NCI-H2081 treated with DMSO at 0.1 percent for 48 hours (cell line): ENCODE results near the gene RABGGTA.
"Not testable (repeated sequence)": the region's sequence is repeated elsewhere in the genome, so short reads cannot be mapped to it uniquely, and the experiment has no call there.

ENCODE experiments used
- DNase-seq: peaks from one replicate; lab custom pipeline; 2025; lab: John Stamatoyannopoulos, UW

RABGGTA gene

DNA sequence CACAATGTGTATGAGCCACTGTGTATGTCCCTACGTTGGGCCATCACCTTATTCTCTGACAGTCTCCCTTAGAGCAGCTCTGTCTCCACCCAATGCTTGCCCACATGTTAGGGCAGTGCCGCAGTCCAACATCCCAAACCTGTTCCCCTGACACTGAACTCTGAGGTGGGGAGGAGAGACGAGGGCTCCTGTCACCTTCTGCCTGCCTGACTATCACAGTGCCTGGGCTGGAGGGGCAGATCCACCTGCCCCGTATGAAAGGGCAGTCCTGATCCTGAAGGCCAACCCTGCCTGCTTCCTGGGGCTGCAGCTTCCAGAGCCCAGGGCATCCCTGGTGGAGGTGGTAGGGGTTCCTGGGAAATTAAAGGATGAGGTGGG, 10.6 kb downstream of the RABGGTA start:
- no peak for DNase-seq

DNA sequence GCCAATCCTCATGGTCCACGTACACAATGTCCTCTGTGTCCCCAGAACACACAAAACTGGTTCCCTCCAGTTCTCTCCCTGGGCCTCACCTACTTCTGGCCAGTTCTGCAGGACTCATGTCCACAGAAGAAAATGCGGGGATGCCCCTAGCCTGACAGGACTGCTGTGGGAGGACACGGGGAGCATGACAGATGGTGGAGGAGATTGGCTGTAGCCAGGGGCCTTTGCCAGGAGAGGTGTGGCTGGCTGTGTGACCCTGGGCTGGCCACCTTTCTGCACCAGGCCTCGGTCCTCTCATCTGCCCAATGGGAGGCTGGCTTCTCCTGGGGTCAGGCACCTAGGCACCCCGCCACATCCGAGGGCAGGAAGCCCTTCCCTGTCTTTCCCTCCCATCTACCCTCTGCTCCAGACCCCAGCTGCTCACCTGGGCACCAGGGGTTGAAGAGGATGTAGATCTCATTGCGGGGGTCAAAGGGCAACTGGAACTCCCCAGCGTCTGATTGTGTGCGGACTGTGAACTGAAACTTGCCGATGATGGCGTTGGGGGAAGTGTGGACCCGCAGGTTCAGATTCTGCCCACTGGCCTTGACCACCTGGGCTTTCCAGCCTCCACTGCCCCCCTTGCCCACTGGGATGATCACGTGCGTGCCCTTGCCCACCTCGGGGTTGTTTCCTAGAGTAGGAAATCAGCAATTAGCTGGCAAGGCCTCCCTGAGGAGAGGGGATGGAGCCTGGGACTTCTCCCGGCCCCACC, 11.2 kb downstream of the RABGGTA start:
- no peak for DNase-seq

DNA sequence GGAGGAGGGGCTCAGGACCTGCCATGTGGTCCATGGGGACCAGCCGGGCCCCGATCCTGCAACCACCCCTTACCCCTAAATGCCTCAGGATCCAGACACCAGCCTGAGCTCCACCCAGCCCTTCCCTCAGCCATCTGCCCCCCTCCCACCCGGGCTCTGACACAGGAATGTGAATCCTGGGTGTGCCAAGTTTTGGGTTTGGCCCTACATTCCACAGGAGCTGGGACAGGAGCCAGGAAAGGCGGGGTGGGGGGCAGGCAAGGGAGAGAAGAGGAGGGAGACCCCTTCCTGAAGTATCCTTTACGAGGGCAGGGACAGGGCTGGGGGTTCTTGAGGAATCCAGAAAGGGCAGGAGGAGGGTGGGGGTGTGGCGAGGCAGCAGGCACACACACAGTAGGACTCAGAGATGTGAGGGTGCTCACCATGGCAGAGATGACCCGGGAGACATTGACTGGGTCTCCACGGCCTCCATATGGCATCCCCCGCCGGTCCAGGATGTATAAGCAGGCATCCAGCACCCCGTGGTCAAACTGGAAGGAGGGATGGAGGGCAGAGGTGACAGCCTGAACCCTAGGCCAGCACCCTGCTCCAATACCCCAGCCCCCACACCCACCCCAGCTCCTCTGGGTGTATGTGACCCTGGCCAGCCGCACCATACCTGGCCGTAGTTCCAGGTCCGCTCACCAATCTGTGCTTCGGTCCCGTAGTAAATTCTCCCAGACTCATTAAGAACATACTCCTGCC, 11.9 kb downstream of the RABGGTA start:
- DNase-seq, result no peak

DNA sequence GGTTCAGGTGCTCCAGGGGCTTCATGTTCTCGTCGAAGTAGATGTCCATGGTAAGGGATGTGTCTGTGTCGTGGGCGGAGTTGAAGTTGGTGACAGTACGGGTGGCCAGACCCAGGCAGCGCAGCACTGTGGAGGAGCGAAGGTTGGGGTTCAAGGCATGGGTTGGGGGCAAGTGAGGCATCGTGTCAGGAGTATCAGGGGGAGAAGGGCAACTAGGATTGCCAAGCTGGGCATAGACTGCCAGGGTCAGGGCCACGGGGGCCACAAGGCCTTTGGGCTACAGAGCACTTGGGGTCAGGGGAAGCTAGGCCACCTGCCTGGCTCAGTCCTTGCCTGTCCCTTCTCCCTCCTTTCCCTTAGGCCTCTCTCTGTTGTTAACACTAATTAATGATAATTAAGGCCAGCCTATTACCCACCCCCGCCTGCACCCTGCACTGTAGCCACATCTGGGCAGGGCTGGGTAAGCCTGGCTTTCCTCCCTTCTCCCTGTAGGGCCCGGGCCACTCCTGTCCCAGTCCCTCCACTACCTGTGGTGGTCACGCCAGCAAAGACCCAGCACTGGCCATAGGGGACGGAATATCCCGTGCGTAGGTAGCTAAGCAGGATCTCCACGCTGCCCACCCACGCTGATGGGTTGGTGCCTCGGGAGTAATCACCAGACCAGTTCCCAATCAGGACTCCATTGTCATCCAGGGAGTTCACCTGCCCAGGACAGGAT, 12.7 kb downstream of the RABGGTA start:
- no peak for DNase-seq

DNA sequence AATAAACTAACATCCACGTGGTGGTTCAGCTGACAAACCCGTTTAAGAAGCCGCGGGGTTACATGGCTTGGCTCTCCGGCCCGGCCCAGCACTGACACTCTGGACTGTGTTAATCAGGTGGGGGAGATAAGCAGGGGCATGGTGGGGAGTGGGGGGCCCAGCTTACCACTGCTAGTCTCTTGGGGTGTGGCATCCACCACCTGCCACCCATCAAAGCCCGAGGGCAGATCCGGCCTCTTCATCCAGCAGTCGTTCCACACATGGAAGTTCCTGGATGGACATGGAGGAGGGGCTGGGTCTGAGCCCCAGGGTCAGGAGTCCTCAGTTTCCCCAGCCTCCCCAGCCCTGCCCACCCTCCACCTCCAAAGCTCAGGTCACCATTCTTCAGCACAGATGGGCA, 13.3 kb downstream of the RABGGTA start:
- DNase-seq, result no peak

DNA sequence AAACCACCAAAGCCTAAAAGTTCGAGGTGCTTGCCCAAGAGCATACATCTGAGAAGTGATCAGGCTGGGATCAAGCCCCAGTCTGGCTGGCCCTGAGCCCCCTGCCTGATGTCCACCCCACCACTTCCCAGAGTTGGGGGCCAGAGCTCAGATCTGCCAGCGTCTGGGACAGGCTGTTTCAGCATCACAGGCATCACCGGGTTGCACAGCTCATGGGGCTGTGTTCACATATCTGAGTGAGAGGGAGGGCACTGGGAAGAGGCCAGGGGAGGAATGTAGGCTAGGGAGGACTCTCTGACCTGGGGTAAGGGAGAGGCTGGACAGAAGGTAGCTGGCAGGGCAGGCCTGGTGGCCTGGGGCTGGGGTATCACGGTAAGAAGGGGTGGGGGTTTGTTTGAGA, 14.4 kb downstream of the RABGGTA start:
- no peak for DNase-seq

DNA sequence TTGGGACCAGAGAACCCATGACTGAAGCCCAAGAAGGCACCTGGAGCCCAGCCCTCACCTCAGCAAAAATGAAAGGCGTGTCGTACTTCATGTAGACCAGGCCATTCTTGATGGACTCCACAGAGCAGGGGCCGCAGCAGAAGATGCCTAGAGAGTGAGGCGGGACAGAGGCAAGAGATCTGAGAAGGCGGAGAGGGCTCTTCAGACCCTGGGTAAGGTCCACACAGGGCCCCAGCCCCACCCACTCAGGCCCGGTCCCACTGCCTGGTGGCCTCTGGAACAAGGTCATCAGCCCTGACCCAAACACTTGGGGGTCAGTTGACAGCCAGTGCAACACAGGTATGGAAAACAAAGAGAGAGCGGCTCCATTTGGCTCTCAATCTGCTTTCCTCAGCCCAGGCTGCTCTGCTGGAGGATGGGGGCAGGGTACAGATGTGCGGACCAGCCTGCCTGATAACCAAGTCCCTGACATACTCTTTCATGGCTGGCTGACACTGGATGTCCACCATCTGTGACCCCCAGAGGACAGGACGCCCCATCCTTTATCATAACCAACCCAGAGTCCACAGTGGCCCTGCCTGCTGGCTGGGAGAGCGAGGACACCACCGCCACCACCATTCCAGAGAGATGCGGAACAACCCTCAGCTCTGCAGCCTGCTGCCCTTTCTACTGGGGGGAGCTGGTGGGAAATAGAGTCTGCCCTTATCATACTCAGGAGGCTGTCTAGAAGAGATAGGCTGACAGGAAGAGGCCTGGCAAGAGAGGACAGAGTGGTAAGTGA, 15.3 kb downstream of the RABGGTA start:
- DNase-seq, result no peak

DNA sequence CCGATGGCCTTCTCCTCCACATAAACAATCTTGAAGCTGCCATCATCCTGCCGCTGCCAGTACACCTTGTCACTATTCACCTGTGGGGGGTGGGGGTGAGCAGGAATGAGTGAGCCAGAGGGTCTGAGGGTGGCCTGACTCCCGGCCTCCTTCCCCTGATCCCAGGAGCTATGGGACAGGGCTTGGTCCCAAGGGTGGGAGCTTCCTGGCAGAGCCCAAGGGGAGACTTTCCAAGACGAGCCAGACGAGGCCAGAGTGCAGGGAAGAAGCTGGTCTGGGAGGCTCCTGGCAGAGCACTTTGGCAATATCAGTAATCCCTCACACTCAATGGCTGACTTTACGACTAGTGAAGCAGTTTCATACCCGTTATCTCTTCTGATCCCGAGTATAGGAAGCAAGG, 16.0 kb downstream of the RABGGTA start:
- no peak for DNase-seq

DNA sequence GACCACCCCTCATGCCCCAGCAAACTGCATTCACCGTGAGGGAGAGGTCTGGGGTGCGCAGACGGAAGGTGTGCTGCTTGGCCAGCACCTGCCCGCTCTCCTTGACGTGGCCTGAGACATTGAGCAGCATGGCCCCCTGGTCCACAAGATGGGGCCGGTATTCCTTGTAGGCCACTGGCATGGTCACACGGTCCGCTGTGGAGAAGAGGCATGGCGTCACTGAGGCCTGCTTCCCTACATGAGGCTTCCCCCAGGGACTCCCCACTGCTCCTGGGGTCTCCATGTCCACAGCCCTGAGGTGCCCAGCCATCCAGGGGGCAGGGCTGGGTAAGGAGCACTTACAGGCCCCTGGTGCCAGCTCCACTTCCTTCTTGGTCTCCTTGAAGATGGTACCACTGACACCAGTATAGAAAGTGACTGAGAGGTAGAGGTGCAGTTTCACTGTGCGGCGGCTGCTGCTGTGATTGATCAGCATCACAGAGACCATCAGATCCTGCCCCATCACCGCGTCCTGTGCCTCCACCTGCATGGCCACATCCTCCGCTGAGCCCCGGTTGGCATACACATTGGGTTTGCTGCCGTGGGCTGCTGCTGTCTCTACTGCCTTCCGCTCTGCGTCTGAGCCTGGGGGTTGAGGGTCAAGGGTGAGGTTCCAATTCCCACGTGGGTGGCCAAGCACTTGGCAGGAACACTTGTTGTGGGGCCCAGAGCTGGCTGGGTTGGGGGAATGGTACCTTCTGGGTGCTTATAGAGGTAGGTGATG, 16.6 kb downstream of the RABGGTA start:
- DNase-seq, result no peak

DNA sequence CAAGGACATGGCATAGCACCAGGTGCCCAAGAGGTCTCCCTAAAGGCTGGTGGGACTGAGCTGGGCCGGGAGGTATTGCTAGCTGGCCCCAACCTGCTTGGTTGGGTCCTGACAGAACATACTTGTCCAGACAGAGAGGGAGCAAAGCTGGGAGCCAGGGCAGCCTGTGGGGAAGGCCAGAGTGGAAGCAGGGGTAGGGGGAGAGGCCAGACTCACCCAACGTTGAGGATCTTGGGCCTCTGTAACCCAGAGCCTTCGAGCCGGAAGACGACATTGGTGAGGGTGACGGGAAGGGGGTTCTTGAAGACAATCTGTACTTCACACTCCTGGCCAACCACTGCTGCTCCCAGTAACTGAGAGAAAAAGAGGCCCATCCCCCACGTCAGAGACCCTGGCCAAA, 17.5 kb downstream of the RABGGTA start:
- DNase-seq, result no peak

DNA sequence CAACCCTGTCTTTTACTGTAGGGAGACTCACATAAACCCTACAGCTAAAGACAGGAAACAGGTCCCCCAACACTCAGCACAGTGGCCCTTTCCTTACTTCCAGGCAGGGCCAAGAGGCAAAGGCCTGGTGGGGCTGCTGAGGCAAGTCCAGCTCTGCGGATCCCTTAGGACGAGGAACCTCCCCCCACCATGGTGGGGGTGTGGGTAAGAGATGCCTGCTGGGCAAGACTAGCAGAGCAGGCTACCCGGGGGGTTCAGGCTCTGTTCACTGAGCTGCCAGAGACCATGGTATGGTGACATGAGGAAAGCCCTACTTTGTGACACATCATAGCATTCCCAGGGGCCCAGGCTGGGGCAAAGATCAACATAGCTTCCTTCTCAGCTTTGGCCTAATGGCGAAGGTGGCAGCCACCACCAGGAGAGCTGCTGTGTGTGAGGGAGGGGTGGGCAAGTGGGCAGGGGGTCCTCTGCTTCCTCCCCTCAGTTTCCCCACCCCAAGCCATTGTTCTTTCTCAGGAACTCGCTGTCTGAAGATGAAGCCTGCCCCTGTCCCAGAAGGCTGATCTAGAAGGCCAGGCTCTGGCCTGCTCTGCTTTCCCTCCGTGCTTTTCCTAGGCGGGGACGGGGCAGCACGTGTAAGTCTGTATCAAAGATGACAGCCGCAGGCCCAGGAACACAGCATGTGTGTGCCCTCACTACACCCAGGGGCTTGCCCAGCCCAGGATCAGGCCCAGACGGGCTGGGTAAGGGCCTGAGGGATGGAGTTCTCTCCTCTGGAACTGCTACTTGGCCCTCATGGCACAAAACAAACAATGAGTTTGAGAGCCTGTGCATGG, 18.9 kb downstream of the RABGGTA start:
- DNase-seq, result no peak

DNA sequence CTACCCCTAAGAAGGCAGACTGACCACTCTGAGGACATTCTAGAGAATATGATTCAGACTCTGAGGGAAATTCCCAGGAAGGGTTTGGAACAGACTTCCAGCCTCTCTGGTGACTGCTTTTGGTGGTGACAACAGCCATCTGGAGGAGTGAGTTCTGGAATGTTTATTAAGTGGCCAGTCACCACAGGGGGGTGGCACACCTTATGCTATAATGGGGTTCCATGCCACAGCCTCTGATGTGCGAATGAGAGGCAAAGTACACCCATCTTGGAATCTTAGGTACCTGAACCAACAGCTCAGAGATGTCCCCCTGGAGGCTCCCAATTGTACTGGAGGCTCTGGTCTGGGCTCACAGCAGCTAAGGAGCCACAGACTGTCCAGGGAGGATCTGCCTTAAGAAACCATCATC, 19.5 kb downstream of the RABGGTA start:
- DNase-seq, result no peak

DNA sequence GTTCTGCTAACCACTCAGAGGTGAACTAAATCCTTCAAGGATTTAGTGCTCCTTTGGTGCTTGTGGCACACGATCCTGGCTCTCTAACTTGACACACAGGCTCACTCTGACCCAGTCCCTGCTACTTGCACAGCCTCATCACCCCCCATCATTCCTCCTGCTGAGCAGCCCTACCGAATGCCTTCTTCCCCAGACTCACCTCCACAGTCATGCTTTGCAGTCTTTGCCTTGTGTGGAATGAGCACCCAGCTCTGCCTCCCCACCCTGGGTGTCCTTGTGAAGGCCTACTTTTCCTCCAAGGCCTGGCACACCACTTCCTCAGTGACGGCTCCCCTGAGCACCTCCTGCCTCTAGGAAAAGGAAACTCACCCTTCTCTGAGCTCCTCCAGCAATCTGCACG, 21.0 kb downstream of the RABGGTA start:
- no peak for DNase-seq

DNA sequence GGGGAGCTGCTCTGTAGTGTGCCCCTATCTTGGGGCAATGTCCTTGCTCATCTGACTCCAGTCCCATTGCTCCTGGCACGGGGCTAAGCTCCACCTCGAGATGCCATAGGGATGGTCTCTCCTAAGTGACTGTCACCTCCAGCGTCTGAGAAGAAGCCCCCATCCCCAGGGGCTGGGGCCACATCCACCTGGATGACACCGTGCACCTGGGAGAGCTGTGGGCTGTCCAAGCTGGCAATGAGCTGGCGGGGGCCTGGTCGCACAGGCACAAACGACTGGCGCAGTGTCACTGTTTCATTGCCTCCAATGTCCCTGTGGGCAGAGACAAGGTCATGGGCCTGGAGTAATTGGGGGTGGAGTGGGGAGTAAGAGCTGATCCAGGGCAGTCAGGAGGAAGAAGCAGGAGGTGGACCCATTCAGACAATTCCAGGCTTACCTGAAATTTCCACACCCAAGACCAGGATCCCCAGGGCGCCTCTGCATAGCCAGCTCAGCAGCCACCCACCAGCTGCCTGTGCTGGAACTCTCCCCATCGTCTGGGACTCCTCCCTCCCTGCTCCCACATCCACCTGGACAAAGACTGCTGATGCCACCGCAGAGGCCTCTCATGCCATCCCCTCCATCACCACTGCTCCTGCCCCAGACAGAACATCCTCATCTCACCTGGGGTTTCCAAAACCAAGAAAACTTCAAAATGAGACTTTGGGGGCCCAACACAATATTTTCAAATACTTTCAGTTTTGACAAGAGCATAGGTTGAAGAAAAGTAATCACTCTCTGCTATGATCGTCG, 22.0 kb downstream of the RABGGTA start:
- DNase-seq, result no peak

DNA sequence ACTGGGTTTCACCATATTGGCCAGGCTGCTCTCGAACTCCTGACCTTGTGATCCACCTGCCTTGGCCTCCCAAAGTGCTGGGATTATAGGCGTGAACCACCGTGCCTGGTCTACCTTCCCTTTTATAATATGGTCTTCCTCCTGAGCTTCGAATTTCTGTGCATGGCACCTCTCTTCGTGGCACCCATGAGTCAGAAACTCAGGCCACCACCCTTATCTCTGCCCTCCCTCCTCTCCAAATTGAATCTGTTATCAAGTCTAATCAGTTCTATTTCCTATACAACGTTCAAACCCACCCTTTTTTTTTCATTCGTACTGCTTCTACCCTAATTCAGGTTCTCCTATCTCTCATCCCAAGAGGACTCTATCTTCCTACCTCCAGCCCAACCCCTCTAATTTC, 24.0 kb downstream of the RABGGTA start:
- no peak for DNase-seq

DNA sequence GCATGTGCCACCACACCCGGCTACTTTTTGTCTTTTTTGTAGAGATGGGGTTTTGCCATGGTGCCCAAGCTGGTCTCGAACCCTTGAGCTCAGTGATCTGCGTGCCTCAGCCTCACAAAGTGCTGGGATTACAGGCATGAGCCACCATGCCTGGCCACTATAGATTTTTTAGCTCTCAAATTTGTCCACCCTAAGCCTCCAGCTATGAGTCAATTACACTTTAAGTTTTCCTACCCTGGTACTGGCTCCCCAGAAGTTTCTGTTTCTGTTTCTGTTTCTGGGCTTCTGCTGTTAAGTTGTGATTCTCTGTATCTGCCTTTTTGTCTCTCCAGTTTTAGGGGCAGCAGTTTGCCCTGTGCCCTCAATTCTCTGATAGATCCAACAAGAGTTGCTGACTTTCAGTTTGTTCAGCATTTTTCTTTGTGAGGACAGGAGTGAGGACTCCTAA, 24.6 kb downstream of the RABGGTA start:
- DNase-seq, result no peak

DNA sequence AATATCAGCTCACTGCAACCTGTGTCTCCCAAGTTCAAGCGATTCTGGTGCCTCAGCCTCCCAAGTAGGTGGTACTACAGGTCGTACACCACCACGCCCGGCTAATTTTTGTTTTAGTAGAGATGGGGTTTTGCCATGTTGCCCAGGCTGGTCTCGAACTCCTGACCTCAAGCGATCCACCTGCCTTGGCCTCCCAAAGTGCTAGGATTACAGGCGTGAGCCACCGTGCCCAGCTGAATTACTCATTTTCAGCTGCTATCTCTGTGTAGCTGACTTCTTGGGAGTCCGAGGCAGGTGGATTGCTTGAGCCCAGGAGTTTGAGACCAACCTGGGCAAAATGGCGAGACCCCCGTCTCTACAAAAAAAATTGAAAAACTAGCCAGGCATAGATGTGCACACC, 26.0 kb downstream of the RABGGTA start:
- DNase-seq, result not testable (repeated sequence)

DNA sequence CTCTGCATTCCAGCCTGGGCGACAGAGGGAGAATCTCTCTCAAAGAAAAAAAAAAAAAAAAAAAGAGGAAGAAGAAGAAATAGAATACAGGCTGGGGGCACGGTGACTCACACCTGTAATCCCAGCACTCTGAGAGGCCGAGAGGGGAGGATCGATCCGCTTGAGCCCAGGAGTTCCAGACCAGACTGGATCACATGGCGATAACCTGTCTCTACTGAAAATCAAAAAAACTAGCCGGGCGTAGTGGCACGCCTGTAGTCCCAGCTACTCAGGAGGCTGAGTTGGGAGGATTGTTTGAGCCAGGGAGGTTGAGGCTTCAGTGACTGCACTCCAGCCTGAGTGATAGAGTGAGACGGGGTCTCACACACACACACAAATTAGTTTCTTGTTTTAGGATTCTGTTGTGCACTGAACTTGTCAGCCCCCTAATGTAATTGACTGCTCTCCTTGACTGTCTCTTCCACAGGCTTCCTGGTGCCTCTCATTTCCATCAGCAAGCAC, 28.0 kb downstream of the RABGGTA start:
- no peak for DNase-seq

DNA sequence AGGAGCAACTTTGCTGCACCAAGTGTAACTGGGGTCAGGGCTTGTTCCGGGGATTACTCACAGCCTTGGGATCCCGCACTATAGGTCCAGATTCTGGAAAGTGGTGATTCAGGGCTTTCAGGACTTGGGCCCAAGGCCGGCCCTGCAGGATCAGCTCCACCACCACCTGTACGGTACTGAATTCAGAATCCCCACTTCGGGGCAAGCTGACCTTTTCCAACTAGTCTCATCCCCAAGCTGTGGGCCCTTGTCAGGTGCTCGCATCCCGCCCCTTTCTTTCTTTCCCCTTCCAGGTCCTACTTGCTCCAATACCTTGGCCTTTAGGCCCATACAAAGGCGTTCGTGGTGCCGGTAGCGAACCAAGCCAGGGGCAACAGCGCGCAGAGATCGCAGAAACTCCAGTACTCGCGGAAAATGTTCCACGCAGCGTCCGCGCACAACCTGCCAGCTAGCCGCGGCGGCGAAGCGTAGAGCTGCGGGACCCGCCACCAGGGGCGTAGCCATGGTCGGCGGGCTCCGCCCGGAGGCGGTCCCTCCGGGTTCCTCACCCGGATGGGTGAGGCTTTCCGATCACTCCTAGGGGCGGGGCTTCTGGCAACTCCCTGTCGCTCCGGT, 29.5 kb downstream of the RABGGTA start:
- peak; percentile 81 for DNase-seq
